Type B pancreatic cell (in vitro differentiated cells): ENCODE data around the gene C2CD2L. TPM values are rescaled to one million over a fixed set of nuclear protein-coding genes. Genes with fewer than 3 reads are reported as not detected.
A peak's percentile ranks its signal among the peaks of the same experiment; 100 is the strongest.

Source experiments
- DNase-seq: peaks from one replicate; pipeline ENCODE4 v3.0.0; 2021; ENCODE audit warnings: mixed read lengths; ENCODE audit not compliant: unreplicated experiment; ENCODE audit errors: extremely low spot score
- H3K27ac Mint-ChIP-seq: 2 replicates; pipeline ENCODE4 v1.8.0; 2021; ENCODE audit warnings: mild to moderate bottlenecking, mixed read lengths
- H3K27me3 Mint-ChIP-seq: 2 replicates; pipeline ENCODE4 v1.8.0; 2021; ENCODE audit warnings: mixed read lengths
- H3K36me3 Mint-ChIP-seq: 2 replicates; pipeline ENCODE4 v1.8.0; 2021; ENCODE audit warnings: mixed read lengths
- H3K4me1 Mint-ChIP-seq: one replicate; pipeline ENCODE4 v1.8.0; 2021; ENCODE audit warnings: mixed read lengths; ENCODE audit not compliant: unreplicated experiment
- H3K4me3 Mint-ChIP-seq: 2 replicates; pipeline ENCODE4 v1.8.0; 2021; ENCODE audit warnings: mild to moderate bottlenecking, mixed read lengths
- H3K9me3 Mint-ChIP-seq: 2 replicates; pipeline ENCODE4 v1.8.0; 2021; ENCODE audit warnings: mixed read lengths
- total RNA-seq: library from RNA; stranded (reverse); gene quantifications from 2 replicates; pipeline ENCODE4 v1.2.1, GENCODE V29; 2021; ENCODE audit warnings: low replicate concordance
- TF ChIP-seq, protein P1 (sequence below): fragments of 200-600 bp; sonication (generic); conservative IDR thresholded peaks from 2 replicates; pipeline ENCODE4 v1.5.0; 2021; ENCODE audit warnings: antibody characterized with exemption, mild to moderate bottlenecking

The C2CD2L gene
- total RNA-seq, 1 donor from 2014 or later, result 10.7 TPM

DNA sequence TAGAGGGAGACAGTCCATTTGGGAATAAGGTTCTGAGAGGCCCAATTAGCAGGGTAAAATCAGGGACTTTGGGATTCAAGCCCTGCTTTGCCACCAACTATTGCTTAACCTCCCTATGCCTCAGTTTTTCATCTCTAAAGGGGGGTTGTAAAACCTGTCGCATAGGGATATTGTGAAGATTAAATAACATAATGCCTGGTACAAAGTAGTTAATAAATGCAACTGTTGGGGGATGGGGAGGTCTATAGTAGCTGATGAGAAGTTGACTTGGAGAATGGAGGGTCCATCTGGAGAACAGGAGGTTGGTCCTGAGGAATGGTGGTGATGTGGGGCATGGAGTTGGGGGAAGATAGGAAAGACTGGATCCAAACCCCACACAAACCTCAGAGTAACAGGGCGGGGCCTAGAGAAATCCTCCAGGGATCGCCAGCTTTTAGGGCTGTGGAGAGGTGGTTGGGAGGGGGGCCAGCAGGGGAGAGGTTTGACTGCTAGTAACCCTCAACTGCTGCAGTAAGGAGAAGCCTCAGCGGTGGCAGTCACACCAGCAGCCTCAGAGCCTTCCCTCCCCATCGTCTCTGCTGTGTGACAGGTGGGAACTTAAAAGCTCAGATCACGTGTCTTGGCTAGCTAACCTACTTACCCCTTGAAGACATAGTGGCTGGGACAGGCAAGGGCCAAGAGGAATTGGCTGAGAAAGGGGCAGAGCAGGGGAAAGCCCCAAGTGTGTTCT lies 40.6 kb downstream of the C2CD2L start:
- TF ChIP-seq, protein P1, sequence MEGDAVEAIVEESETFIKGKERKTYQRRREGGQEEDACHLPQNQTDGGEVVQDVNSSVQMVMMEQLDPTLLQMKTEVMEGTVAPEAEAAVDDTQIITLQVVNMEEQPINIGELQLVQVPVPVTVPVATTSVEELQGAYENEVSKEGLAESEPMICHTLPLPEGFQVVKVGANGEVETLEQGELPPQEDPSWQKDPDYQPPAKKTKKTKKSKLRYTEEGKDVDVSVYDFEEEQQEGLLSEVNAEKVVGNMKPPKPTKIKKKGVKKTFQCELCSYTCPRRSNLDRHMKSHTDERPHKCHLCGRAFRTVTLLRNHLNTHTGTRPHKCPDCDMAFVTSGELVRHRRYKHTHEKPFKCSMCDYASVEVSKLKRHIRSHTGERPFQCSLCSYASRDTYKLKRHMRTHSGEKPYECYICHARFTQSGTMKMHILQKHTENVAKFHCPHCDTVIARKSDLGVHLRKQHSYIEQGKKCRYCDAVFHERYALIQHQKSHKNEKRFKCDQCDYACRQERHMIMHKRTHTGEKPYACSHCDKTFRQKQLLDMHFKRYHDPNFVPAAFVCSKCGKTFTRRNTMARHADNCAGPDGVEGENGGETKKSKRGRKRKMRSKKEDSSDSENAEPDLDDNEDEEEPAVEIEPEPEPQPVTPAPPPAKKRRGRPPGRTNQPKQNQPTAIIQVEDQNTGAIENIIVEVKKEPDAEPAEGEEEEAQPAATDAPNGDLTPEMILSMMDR, result no peak
- Mint-ChIP-seq H3K27ac (no peak overlapping the region), H3K27me3 (peaks cover 75% of the 10 kb centered on the region), H3K4me3 (peak overlapping the region; percentile 80), H3K36me3 (no peaks in the 10 kb centered on the region), H3K9me3 (no peaks in the 10 kb centered on the region), H3K4me1 (peaks cover 6% of the 10 kb centered on the region)
- DNase-seq, result no peak

DNA sequence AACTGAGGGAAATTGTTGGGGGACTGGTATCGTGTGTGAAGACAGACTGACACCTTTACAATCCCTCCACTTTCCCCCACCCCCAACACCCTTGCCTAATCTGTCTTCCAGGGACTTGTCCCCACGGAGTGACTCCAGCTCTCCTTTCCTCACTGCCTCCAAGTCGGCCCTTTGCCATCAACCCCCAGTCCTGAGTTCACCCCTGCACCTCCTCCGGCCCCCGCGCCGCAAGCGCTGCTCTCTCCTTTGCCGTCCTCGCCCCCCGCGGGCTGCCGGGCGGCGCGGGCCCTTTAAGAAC lies 41.5 kb downstream of the C2CD2L start:
- Mint-ChIP-seq H3K9me3 (no peaks in the 10 kb centered on the region), H3K27ac (no peak overlapping the region), H3K27me3 (peaks cover 78% of the 10 kb centered on the region), H3K4me3 (peak overlapping the region; percentile 80), H3K4me1 (peaks cover 6% of the 10 kb centered on the region), H3K36me3 (no peaks in the 10 kb centered on the region)
- TF ChIP-seq, protein P1, result no peak
- no peak for DNase-seq

DNA sequence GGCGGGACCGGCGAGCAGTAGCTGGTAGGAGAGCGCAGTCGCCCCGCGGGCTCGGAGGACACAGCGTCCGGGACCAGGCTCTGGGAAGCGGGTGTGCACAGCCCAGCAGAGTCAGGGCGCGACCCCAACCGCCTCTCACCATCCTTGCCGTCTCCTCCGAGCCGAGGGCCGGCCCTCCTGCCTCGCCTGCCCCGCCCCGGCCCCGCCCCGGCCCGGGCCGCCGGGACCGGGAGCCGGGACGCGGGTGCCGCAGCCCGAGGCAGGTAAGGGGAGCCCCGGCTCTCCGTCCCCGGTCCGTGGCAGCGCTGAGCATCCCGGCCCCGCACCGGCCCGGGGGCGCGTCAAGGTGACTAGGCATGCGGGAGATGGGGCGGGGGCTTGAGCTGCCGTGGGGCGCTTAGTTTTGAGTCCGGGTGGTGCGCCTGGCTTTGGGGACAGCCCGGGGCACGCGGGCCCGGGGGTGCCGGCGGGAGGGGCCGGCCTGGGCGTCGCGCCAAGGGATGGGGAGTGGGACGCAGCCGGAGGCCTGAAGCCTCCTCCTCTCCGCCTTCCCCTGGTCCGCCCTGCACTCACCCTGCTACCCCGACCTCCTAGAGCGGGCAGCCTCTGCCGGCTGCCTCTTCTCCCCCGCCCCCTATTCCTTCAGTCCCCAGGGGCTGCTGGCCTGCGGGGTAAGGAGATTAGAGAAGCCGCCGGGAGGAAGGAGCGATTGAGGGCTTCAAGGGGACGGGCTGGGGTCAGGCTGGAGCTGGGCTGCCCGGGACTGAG lies 42.1 kb downstream of the C2CD2L start, which contains the start of gene ABCG4:
Gene ABCG4 (plus strand): TSS at position 35 of the 768 bp plus-strand sequence. CDS start 914 bp downstream, outside the sequence.
- no peak within 1 kb of the TSS for H3K27ac Mint-ChIP-seq
- H3K4me1 Mint-ChIP-seq, result peaks cover 6% of the 10 kb centered on the region
- DNase-seq, result no peak
- peaks cover 81% of the 10 kb centered on the region for H3K27me3 Mint-ChIP-seq
- H3K9me3 Mint-ChIP-seq, result no peaks in the 10 kb centered on the region
- H3K4me3 Mint-ChIP-seq, result peak within 1 kb of the TSS; percentile 80
- TF ChIP-seq, protein P1, result no peak
- H3K36me3 Mint-ChIP-seq, result no peaks in the 10 kb centered on the region

DNA sequence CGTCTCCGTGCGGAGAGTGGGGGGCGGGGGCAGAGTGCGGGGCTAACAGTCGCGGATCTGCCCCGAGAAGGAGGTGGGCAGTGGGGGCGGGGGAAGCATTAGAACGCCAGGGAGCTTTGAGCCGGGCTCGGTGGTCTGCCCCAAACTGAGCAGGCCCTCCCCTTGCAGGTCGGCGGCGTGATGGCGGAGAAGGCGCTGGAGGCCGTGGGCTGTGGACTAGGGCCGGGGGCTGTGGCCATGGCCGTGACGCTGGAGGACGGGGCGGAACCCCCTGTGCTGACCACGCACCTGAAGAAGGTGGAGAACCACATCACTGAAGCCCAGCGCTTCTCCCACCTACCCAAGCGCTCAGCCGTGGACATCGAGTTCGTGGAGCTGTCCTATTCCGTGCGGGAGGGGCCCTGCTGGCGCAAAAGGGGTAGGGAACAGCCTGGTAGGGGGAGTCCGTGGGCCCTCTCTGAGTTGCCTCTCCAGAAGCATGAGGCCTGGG lies 42.7 kb downstream of the C2CD2L start:
- TF ChIP-seq, protein P1, result no peak
- Mint-ChIP-seq H3K36me3 (no peaks in the 10 kb centered on the region), H3K9me3 (no peaks in the 10 kb centered on the region), H3K27ac (no peak overlapping the region), H3K27me3 (peaks cover 80% of the 10 kb centered on the region), H3K4me3 (peak overlapping the region; percentile 78), H3K4me1 (peaks cover 6% of the 10 kb centered on the region)
- no peak for DNase-seq

DNA sequence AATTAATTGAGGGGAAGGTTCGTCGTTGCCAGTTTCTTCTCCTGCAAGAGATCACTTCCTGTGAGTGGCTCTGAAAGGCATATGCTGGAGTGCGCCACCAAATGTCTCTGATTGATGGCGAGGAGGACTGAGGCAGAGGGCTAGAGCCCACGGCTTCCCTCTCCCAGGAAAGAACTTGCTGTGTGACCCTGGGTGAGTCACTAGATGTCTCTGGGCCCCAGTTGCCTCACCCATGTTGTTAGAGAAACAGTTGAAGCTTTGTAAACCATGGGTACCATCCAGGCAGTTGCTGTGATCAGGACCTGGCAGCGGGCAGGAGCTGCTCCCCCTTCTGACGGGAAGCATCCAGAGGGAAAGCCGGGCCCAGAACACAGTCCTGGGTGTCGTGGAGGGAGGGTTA lies 44.9 kb downstream of the C2CD2L start:
- Mint-ChIP-seq H3K27ac (no peak overlapping the region), H3K27me3 (peaks cover 77% of the 10 kb centered on the region), H3K4me3 (no peak overlapping the region), H3K36me3 (no peaks in the 10 kb centered on the region), H3K9me3 (no peaks in the 10 kb centered on the region), H3K4me1 (peaks cover 6% of the 10 kb centered on the region)
- TF ChIP-seq, protein P1, result no peak
- DNase-seq, result no peak
